Caco-2 (cell line): ENCODE results near the gene LRRC4C. TPM values are rescaled to one million over a fixed set of nuclear protein-coding genes. Genes with fewer than 3 reads are reported as not detected.

ENCODE experiments used
- BruUV-seq: library from RNA; stranded (reverse); fragments of 400-500 nt; replicated peaks from 2 replicates; lab custom pipeline; 2021; lab: Mats Ljungman, UMichigan
- CTCF ChIA-PET: fragments of 300-600 bp; sonication (Branson Sonifier 250); formaldehyde crosslinking; loops from one replicate; lab custom pipeline; 2022; ENCODE audit warnings: antibody characterized with exemption; lab: Charles Lee
- POLR2A ChIA-PET: fragments of 300-600 bp; sonication (Branson Sonifier 250); formaldehyde crosslinking; loops from one replicate; lab custom pipeline; 2022; ENCODE audit warnings: antibody characterized with exemption; lab: Charles Lee
- DNase-seq, 2 experiments: peaks; one replicate each; pipeline versions ENCODE4 v3.0.0 to v3.0.0-alpha.2; 2020 to 2022
- H3K27me3 ChIP-seq: replicated peaks from 2 replicates; pipeline ENCODE4 v1.6.0; 2011; ENCODE audit warnings: low read length; ENCODE audit not compliant: control insufficient read depth, insufficient read depth
- H3K36me3 ChIP-seq: 2 replicates; pipeline ENCODE4 v1.5.1; 2011; ENCODE audit warnings: low read length; ENCODE audit not compliant: control insufficient read depth, insufficient read depth
- H3K4me1 ChIP-seq: fragments of 250-450 bp; sonication (Bioruptor Pico); 2 replicates; pipeline ENCODE4 v1.5.1; 2020; ENCODE audit warnings: mild to moderate bottlenecking
- H3K4me3 ChIP-seq: 2 replicates; pipeline ENCODE4 v1.5.1; 2011; ENCODE audit warnings: low read depth, mild to moderate bottlenecking, control low read depth, low read length
- H3K9me3 ChIP-seq: fragments of 250-450 bp; sonication (Bioruptor Pico); 2 replicates; pipeline ENCODE4 v1.5.1; 2020; ENCODE audit warnings: mild to moderate bottlenecking, moderate library complexity
- H3K27ac Mint-ChIP-seq: one replicate; pipeline ENCODE4 v1.8.0; 2022; ENCODE audit warnings: mixed read lengths; ENCODE audit not compliant: unreplicated experiment
- H3K27me3 Mint-ChIP-seq: one replicate; pipeline ENCODE4 v1.8.0; 2022; ENCODE audit warnings: mixed read lengths; ENCODE audit not compliant: insufficient read depth, unreplicated experiment
- H3K36me3 Mint-ChIP-seq: one replicate; pipeline ENCODE4 v1.8.0; 2022; ENCODE audit warnings: mild to moderate bottlenecking, mixed read lengths; ENCODE audit not compliant: insufficient read depth, unreplicated experiment
- H3K4me1 Mint-ChIP-seq: one replicate; pipeline ENCODE4 v1.8.0; 2022; ENCODE audit warnings: low read depth, mixed read lengths; ENCODE audit not compliant: unreplicated experiment
- H3K4me3 Mint-ChIP-seq: one replicate; pipeline ENCODE4 v1.8.0; 2022; ENCODE audit warnings: mild to moderate bottlenecking, moderate library complexity, mixed read lengths; ENCODE audit not compliant: unreplicated experiment
- H3K9me3 Mint-ChIP-seq: one replicate; pipeline ENCODE4 v1.8.0; 2022; ENCODE audit warnings: mixed read lengths; ENCODE audit not compliant: unreplicated experiment
- CTCF ChIP-seq, 2 experiments: fragments of 200-600 bp in 1 of 2; IDR thresholded peaks; 1 replicate in 1 of 2; 2 replicates in 1 of 2; pipeline versions ENCODE4 v1.5.1 to v1.8.0; 2011 to 2022; ENCODE audit warnings: antibody characterized with exemption in 1 of 2, control low read depth in 1 of 2, inconsistent platforms in 1 of 2, low read depth in 1 of 2, low read length in 1 of 2, mild to moderate bottlenecking in 1 of 2, moderate library complexity in 1 of 2; ENCODE audit not compliant: insufficient read depth in 1 of 2, severe bottlenecking in 1 of 2, unreplicated experiment in 1 of 2
- intact Hi-C: fragments of 100-400 bp; cut with micrococcal nuclease; formaldehyde crosslinking; loops from one replicate; pipeline ENCODE4 v1.10.0; 2022; ENCODE audit not compliant: unreplicated experiment
- total RNA-seq: library from RNA; stranded (reverse); gene quantifications from 2 replicates; pipeline ENCODE4 v1.2.3, GENCODE V29; 2022

Gene LRRC4C
- total RNA-seq, 1 experiment from 2014 or later = not detected

GRCh38 chr11:40223596-40224330 is 1235.7 kb downstream of the LRRC4C start:
- no peaks in the 10 kb centered on the region for H3K27me3 ChIP-seq
- intact Hi-C loops = no loop called here
- DNase-seq = no peak
- POLR2A ChIA-PET = no interaction called here
- H3K36me3 Mint-ChIP-seq = no peaks in the 10 kb centered on the region
- no peaks in the 10 kb centered on the region for H3K4me1 Mint-ChIP-seq
- CTCF ChIA-PET = no interaction called here
- H3K9me3 ChIP-seq = no peaks in the 10 kb centered on the region
- no peak overlapping the region for H3K4me3 Mint-ChIP-seq
- no peaks in the 10 kb centered on the region for H3K36me3 ChIP-seq
- no peaks in the 10 kb centered on the region for H3K9me3 Mint-ChIP-seq
- H3K27me3 Mint-ChIP-seq = no peaks in the 10 kb centered on the region
- no peak overlapping the region for H3K27ac Mint-ChIP-seq
- TF ChIP-seq CTCF (IDR thresholded peaks at IDR 0.05; ENCODE audit: insufficient read depth in 1 of 2, low read depth in 1 of 2, low read length in 1 of 2, severe bottlenecking in 1 of 2, unreplicated experiment in 1 of 2) = no peak
- no peak overlapping the region for H3K4me3 ChIP-seq
- no TSS peak for BruUV-seq
- H3K4me1 ChIP-seq = no peaks in the 10 kb centered on the region

GRCh38 chr11:40219401-40219800 is 1240.1 kb downstream of the LRRC4C start:
- Mint-ChIP-seq H3K27me3 (peaks cover 4% of the 10 kb centered on the region), H3K9me3 (no peaks in the 10 kb centered on the region), H3K4me3 (no peak overlapping the region), H3K4me1 (no peaks in the 10 kb centered on the region), H3K36me3 (no peaks in the 10 kb centered on the region), H3K27ac (no peak overlapping the region)
- H3K36me3 ChIP-seq = no peaks in the 10 kb centered on the region
- no peak for TF ChIP-seq CTCF (IDR thresholded peaks at IDR 0.05; ENCODE audit: insufficient read depth in 1 of 2, low read depth in 1 of 2, low read length in 1 of 2, severe bottlenecking in 1 of 2, unreplicated experiment in 1 of 2)
- no peak for DNase-seq
- intact Hi-C loops = no loop called here
- no TSS peak for BruUV-seq
- H3K4me3 ChIP-seq = no peak overlapping the region
- CTCF ChIA-PET = no interaction called here
- POLR2A ChIA-PET = no interaction called here
- no peaks in the 10 kb centered on the region for H3K4me1 ChIP-seq
- no peaks in the 10 kb centered on the region for H3K27me3 ChIP-seq
- no peaks in the 10 kb centered on the region for H3K9me3 ChIP-seq

DNA sequence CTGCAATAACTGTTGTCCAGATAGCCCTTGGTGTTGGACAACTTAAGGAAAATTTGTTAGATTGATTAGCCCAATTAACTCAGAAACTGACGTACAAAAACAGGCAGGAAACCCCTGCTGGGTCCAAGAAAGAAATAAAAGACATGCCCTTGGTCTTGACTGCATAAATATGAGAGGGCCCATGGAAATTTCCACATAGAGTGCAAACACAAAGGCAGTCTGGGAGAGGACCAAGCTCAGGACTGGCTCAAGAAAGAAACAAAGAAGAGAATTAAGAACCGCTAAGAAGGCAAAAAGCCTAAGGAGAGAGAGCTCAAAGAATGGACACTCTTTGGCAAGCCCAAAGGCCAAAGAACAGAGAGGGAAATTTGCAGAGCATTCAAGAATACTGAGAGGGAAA is 1243.9 kb downstream of the LRRC4C start:
- H3K9me3 Mint-ChIP-seq = no peaks in the 10 kb centered on the region
- intact Hi-C loops = no loop called here
- H3K27ac Mint-ChIP-seq = no peak overlapping the region

More for the DNA sequence above, 1243.9 kb downstream of the LRRC4C start:
- Mint-ChIP-seq H3K27me3 (peaks cover 4% of the 10 kb centered on the region), H3K4me3 (no peak overlapping the region), H3K4me1 (no peaks in the 10 kb centered on the region), H3K36me3 (no peaks in the 10 kb centered on the region)
- no peak for DNase-seq
- CTCF ChIA-PET = no interaction called here
- no peak for TF ChIP-seq CTCF (IDR thresholded peaks at IDR 0.05; ENCODE audit: insufficient read depth in 1 of 2, low read depth in 1 of 2, low read length in 1 of 2, severe bottlenecking in 1 of 2, unreplicated experiment in 1 of 2)
- POLR2A ChIA-PET = no interaction called here
- H3K4me1 ChIP-seq = no peaks in the 10 kb centered on the region
- H3K9me3 ChIP-seq = no peaks in the 10 kb centered on the region
- H3K27me3 ChIP-seq = no peaks in the 10 kb centered on the region
- H3K4me3 ChIP-seq = no peak overlapping the region
- BruUV-seq = no TSS peak
- no peaks in the 10 kb centered on the region for H3K36me3 ChIP-seq
